HG03558 (cell line): ENCODE measurements around the gene LIME1.
"Not testable (repeated sequence)": the region's sequence is repeated elsewhere in the genome, so short reads cannot be mapped to it uniquely, and the experiment has no call there.

Source experiments
- ATAC-seq: cut with Tn5 transposase; IDR thresholded peaks from one replicate; pipeline ENCODE4 v1.9.1; 2021; ENCODE audit warnings: moderate number of reproducible peaks; ENCODE audit not compliant: unreplicated experiment; ENCODE audit errors: extremely low read depth

LIME1 gene

DNA sequence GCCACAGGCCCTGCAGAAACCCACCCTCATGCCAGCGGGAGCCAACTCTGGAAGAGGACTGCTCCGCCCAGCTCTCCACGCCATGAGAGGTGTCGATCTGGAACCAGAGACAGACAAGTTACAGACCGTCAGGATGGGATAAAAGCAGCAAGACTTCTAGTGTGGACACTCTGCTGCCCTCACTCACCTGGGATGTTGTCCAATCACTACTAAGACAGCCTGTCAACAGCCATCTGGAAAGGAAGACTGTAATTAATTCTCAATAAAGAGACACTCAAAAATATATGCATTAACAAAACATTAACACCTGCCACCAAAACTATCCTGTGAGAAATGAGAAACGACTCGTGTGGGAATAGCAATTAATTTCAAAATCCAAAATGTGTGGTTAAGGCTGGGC lies 31.4 kb downstream of the LIME1 start:
- ATAC-seq = no peak

DNA sequence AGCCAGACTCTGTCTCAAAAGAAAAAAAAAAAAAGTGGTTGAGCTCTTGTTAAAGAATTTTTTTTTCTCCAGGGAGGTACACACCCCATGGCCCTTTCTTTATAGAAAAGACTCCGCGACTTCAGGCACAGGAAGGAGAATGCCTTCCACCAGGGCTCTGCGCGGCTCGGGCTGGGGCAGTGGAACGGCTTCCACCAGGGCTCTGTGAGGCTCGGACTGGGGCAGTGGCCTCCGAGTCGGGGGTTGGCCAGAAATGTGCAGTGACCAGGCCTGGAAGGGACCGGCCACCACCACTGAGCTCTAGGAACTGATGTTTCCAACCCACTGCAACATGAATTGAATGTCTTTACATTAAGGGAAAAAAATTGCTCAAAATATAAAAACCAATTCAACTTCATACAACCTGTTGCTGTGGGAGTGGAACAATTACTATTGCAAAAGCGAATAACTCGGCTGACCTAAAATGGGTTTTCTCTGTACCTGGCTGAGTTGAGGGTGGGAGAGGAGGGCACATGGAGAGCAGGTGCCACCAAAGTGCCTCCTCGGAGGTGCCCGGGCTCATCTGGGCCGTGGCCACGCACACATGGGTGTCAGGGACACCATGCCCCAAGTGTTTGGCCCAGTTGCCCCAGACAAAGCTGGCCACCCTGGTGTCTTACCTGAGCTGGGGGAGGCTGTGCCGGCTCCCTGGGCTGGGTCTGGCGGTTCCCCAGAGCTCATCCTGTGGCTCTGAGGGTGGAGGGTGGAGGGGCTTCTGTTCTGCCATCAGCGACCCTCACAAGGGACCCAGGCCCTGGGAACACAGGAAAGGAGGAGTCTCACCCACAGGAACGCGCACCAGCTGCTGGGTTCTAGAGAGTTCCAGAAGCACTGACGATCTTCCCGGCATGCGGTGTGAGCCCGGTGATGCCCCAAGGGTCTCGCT lies 32.4 kb downstream of the LIME1 start:
- no peak for ATAC-seq

DNA sequence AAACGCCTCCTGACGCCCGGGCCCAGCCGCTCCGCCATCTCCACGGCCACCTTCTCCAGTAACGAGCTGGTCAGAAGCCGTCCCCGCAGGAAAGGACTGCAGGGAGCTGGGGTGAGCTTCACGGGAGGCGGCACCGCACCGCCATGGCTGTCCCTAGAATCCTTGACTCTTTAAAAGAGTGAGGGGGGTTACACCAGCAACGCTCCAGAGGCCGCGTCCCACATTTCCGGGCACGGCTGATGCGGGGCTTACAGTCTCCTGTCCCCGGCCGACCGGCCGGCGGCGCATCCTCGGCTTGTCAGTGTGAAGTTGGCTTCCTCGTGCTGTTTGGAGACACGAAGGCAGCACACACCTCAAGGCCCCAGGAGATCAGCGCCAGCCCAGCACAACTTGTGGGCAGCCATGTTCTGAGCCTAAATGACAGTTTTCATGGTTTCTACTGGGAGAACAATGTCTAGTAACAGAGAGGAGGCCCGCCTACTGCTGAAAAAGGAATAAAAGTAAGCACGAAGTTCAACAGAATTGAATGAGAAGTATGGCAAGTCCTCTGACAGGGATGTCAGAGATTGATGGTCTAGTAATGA lies 33.5 kb downstream of the LIME1 start:
- no peak for ATAC-seq

DNA sequence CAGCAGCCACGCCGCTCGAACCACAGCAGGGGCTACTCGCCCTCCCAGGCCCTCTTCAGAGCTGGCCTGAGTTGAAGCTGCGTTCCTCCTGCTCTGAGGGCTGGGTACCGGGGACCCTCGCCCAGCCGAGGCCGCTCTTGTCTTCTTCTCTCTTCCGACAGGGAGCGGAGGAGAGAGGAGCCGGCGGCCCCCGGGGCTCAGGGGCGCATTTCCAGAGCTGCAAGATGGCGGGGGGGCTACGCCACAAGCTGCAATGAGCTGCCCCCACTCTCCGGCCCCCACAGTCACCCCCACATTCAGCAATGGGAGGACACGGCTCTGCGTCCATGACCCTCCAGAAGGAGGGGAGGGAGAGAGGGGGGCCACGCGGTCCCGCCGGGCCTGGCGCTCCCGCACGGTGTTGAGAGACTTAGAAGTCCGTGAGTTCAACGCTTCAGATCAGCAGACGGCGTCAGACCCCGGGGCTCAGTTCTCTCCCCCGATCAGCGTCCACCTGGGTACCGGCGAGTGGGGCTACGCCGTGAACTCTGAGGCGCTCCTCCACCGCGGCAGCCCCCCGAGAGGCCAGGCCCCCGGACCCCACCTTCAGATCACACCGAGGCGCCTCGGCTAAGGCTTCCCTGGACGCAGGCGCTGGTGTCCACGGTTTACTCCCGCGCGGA lies 34.7 kb downstream of the LIME1 start:
- no peak for ATAC-seq

DNA sequence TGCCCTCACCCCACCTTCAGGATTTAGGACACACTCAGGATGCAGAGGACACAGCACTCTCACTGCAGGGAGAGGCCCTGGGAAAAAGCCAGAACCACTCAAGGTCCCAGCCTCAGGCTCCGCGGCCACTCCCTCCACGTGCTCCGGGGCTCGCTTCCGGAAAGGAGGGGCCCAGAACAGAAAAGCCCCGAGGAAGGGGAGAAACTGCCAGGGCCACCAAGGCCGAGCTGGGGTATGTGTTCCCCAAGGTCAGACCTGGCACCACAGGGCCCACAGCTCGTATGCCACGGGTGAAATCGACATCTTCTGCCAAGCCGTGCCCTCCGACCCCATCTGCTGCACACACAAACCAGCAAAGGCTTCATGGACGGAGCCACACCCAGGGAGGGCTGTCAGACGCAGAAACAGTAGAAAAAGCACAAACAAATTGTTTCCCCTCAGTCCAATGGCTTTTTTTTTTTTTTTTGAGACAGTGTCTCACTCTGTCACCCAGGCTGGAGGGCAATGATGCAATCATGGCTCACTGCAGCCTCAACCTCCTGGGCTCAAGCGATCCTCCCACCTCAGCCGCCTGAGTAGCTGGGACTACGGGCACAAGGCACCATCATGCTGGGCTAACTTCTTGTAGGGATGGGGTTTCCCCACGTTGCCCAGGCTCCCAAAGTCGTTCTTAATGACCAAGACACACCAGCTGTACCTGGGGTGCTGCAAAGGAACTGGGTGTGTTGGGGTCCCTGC lies 36.5 kb downstream of the LIME1 start:
- ATAC-seq = no peak

DNA sequence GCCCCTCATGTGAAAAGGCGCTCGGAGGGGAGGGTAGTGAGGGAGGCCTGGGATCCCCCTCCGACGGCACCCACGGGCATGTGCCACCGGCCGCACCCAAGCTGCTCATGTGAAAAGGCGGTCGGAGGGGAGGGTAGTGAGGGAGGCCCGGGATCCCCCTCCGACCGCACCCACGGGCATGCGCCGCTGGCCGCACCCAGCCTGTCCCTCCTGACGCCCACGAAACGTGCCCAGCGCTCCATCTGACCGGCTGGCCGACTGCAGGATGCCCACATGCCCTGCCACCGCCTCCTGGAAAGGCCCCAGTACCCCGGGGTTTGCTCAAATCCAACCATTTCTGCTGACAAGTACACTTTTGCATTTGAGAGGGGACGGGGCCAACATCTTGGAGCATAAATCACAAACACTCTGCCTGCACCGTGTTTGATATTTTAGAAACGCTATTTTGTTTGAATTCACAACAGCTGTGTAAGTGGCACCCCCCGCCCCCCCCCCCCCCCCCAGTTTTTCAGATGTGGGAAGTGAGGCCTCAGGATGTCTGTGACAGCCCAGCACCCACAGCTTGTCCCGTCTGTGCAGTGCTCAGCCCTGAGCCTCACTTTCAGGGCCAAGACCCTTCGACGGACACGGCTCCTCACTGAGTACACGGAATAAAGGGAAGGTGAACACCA lies 37.2 kb downstream of the LIME1 start:
- ATAC-seq = no peak

DNA sequence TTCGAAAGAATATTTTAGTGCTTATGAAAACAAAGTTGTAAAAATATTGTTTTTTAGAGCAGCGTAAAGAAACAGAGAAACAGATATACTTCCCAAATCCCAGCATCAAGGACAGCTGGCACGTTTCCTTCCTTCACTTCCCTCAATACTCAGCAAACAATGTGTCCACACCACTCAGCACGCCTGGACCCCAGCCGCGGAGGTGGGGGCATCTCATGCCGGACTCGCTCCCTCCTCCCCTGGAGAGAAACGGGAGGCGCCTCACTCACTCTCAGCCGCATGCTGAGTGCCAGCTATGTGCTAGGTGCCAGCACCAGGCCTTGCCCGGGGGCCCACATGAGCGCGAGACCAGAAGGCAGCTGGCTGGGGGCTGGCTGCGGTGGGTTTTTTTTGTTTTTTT lies 37.8 kb downstream of the LIME1 start:
- ATAC-seq = no peak

DNA sequence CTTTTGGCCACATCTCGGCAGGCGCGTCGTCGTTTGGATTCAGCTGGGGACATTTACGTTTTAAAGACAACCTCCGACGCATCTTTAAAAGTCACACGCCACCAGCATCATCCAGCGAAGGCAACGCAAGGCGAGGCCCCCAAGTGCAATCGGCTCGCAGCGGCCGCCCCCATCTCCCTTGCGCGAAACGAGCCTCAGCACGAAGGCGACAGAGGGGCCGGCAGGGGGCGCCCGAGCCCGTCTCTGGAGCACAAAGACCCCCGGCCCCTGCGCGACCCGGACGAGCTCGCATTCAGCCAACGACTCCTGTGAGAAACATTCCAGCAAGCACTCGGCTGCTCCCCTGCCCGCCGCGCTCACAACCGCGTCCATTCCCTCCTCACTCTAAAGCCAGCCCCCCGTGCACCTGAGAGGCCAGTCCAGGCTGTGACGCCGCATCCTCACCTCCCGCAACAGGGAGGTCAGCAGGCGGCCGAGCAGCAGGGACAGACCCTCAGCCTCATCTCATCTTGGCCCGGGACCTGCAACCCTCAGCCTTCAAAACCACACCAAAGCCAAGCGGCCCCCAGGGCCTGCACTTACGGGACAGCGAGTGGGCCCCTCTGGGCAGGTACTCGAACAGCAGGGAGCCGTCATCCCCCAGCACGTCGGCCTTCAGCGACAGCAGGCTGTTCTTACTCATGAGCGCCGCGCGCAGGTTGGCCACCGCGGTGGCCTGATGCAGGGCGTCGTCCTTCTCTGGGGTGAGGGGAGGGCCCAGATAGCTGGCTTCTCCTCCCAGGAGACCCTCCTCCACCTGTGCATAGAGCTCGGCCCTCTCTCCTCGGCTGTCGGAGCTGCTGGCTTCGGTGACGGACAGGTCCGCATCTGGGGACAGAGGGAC lies 38.9 kb downstream of the LIME1 start:
- no peak for ATAC-seq

DNA sequence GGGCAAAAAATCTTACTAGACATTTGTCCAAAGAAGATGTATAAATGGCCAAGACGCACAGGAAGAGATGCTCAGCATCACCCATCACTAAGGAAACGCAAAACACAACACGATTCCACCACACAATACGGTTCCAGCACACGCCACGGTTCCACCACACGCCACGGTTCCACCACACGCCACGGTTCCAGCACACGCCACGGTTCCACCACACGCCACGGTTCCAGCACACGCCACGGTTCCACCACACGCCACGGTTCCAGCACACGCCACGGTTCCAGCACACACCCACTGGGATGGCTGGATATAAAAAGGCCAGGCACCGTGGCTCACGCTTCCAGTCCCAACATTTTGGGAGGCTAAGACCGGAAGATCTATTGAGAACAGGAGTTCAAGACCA lies 40.4 kb downstream of the LIME1 start:
- not testable (repeated sequence) for ATAC-seq

DNA sequence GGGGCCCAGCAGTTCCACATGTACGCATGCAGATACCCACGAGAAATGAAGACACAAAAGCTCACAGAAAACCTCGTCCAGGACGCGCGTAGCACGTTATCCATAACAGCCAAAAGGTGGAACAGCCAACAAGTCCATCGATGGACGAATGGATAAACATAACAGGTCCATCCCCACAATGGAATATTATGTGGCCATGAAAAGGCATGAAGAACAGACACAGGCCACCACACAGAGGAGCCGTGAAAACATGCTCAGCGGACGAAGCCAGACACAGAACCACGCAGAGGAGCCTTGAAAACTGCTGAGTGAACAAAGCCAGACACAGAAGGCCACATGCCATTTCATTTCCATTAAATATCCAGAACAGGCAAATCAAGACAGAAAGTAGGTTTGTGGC lies 41.1 kb downstream of the LIME1 start:
- ATAC-seq = no peak

DNA sequence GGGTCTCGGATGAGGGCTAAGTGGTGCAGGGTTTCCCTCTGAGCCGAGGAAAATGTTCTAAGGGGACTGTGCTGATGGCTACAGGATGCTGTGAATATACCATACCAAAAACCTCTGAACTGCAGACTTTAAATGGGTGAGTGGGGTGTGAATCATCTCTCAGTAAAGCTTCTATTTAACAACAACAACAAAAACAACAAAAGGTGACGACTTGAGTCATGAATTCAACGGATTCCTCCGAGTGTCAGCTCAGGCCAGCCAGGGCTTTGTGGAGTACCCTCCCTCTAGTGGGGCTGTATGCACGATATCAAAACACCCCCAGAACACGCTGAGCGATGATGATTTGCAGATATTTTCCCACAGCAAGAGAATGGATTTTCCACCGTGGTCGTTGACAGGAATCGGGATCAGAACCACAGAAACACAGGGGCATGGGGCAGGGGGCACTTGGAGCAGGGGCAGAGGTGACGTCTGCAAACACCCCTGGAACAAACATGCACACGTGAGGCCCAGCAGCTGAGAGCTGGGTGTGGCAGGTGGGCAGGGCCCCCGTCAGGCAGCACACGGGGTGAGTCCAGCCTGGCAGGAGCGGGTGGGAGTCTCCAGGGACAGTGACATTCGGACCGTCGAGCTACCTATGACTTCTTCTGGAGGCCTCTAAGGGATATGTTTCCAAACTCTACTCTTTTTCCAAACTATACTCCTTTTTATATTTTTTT lies 41.7 kb downstream of the LIME1 start:
- no peak for ATAC-seq

DNA sequence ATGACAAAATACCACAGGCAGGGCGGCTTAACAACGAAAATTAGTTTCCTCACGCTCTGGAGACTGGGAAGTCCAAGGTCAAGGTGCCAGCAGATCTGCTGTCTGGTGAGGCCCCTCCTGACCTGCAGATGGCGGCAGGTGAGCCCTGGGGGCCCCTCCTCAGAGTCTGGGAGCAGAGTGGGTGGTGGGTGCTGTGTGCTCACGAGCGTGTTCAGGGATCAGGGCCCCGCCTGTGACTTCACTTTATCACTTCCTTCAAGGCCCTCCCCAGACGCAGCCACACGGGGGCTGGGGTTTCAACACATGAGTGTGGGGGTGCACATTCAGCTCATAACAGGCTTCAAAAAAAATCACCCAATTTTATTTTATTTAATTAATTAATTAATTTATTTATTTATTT lies 42.4 kb downstream of the LIME1 start:
- no peak for ATAC-seq

DNA sequence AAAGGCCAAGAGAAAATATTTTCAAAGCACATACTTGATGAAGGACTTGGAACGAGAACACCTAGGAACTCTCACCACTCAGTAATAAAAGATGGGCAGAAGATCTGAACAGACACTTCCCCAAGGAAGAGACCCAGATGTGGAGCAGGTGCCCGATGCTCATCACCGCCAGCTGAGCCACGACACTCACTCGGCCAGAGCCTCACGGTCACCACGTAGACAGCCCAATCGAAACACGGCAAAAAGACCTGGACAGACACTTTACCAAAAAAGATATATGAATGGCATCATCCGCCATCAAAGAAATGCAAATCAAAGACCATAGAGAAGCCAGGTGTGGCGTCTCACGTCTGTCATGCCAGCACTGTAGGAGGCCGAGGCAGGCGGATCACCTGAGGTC lies 44.7 kb downstream of the LIME1 start:
- ATAC-seq = no peak

DNA sequence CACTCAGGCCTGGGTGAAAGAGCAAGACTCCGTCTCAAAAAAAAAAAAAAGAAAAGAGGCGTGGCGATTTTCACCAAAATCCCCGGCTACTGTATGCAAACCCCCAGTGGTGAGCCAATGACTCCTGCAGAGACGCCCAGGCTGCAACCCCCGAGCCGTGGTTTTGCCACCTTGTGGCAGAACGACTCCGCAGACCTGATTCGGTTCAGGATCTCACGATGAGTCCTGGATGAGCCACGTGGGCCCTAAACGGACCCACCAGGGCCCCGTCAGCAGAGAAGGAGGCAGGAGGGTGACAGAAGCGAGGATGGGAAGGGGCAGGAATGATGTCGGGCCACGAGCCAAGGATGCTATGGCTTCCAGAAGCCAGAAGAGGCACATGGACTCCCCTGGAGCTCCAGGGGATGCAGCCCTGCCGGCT lies 45.6 kb downstream of the LIME1 start:
- ATAC-seq = no peak

DNA sequence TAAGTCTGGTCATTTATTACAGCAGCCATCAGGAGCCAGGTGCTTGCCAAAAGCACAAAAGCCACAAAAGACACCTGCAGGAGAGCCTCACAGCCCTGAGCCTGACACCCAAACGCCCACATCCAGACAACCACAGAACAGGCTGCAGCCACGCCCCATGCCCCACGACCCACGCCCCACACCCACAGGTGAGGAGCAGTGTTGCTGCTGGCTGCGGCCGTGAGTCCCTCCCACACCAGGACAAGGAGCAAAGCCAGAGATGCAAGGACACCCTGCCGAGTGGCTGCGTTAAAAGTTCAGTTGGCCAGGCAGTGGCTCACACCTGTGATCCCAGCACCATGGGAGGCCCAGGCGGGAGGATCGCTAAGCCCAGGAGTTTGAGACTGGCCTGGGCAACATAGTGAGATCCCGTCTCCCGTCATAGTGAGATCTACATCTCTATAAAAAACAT lies 46.1 kb downstream of the LIME1 start:
- ATAC-seq = no peak

DNA sequence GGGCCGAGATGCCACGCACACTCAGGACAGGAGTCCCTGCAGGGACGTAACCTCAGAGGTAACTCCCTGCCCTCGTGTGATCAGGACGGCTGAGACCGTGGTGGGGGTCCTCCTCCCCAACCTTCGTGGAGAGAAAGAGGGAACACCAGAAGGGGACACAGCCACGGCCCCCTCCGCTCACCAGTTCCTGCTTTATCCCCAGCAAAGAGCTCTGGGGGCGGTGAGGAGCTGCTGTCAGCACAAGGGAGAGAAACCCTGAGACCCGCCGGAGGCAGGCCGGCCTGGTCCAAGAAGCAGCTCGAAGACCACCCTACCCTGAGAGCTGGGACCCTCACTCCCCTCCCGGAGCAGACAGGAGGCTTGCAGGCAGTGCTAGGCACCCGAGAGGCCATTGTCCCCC lies 47.5 kb downstream of the LIME1 start:
- ATAC-seq = no peak

DNA sequence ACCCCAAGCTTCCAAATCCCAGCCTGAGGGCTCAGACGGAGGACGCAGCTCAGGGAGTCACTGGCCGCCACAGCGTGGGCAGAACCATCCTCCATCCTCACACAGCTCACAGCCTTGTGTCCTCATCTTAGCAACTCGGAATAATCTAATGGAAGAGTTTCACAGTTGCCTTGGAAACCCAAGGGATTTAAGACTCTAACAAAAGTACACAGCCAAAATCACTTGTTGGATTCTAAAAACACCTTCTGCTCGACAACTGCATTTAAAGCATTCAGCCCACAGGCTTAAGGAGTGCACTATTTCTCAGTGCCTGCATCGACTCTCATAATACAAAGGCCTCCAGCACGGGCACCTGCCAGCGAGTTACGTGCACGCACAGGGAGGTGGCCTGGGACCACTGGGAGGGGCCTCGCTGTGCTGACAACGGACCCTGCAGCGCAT lies 49.2 kb downstream of the LIME1 start:
- no peak for ATAC-seq

DNA sequence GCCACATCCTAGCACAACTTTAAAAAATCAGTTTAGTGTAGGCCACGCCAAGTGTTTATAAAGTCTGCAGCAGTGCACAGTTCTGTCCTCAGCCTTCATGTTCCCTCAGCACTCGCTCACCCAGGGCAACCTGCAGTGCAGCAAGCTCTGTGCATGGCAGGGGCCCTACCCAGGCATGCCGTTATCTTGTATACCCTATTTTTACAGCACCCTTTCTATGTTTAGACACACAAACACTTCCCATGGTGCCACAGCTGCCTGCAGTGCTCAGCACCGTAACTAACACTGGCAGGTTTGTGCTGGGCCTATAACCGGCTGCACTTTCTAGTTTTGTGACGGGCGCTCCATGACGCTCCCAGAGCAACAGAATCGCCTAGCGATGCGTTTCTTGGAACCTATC lies 50.8 kb downstream of the LIME1 start:
- no peak for ATAC-seq
